ENCODE measurements around the gene IL1RAPL1. TPM values are rescaled to one million over a fixed set of nuclear protein-coding genes. Genes with fewer than 3 reads are reported as not detected.

The IL1RAPL1 gene
- total and polyA plus RNA-seq, 9 of the 15 experiments (the other 6 are each of a cell fraction or from before 2014, with no cell fraction given) = 0.04 to 0.07 (median 0.04) TPM; not detected in 6

DNA sequence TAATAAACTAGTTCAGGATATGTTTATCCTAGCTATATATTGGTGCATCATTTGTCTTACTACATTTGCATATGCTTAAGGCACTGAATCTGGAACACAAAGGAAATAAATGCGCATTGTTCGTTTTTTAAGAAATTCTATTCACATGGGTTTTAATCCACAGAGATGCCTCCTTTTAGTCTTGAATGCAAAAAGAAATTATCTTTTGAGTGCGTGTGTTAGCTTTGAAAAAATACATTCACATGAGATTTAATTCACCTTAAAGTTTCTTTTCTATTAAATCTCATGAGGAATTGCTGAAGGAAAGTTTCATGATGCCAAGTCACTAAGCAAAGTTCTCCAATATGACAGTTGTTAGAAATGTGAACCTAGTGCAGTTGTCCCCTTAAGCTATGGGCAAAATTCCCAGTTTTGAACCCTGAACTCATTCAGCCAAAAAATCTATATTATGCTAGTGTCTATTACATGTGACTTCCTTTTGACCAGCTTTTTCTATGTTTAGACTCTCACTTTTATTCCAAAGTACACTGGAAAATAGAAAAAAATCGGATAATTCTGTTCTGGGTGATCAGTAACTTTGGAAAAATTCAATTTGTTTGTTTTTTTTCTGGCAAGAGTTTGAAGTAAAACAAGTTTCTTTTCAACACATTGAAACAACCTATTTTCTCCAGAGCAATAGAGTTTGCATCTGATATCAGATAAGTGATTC, 1201.9 kb downstream of the IL1RAPL1 start (continued):
- TF ChIP-seq, protein P1, sequence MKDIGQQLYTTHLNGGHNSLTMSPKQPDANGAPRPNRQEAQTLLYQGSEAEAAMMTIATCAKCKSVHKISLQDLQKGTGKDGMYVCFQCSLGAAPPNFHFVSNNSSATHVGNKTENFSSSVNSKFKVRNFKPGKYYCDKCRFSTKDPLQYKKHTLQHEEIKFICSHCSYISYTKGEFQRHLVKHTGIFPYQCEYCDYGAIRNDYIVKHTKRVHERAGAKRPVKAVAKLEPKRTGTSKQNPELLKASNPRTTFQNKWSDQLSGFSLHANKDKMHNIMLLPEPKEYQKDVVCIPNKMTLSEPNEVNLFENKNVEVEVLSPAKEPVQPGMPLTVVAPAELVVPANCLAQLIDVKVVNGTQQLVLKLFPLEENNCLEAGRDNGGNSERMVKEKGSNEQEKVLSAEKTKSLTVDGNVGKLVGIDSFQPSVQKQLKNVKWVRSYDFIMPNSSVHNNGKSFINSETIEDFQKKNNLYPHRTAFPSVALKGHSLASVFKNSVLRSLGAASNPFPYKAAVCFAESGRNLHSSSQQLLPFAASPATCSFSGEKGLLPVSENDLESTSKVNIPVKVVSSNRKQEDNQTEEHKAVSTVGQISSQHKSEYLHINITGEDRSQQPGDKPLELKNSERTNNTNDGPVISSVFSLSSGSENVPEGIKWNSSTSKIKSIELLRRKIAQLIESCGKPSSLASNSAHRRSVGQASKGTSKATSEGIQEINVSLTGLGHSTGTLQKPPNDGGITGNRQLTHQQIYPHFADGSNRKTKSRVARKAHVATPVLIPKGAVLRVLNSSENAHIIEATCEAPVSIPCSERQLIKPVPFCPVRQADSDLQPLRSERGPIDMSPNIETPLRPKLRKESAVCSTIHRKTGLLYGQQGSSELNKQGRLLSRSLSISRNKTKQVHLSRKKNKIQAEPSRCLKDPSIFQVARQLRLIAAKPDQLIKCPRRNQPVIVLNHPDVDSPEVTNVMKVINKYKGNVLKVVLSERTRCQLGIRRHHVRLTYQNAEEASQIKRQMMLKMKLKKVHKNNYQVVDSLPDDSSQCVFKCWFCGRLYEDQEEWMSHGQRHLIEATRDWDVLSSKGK (CRISPR knock-in tag; IDR thresholded peaks at IDR 0.05) = no peak
- no peak for TF ChIP-seq TCF7L2 (IDR thresholded peaks at IDR 0.05; ENCODE audit: low read depth, low read length)
- TF ChIP-seq PKNOX1 (IDR thresholded peaks at IDR 0.05) = no peak
- TF ChIP-seq ZNF24 (IDR thresholded peaks at IDR 0.05) = no peak
- TF ChIP-seq ZNF41 (CRISPR knock-in tag; conservative IDR thresholded peaks at IDR 0.05) = no peak

DNA sequence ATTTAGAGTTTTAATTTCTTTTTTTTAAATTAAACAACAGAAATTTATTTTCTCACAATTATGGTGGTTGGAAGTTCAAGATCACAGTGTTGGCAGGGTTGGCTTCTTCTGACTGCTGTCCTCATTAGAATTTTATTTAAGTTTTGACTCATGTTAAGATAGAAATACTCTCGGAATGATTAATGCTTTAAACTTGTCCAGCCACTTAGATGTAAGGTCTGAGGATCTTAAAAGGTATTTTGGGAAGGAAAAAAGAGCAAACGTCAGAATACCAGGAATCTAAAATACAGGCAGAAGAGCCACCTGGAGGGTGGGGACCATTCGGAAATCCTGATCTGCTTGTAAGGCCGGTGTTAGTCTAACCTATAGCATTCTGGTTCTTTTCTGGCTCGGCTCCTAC, 1205.1 kb downstream of the IL1RAPL1 start:
- Histone ChIP-seq H3K27ac (ENCODE audit: extremely low read depth, low read depth, low read length) (no peak overlapping the region), H3K4me2 (ENCODE audit: insufficient read depth, low read length) (no peak overlapping the region), H3K9me1 (ENCODE audit: control insufficient read depth, insufficient read depth, low read length) (no peaks in the 10 kb centered on the region), H3K79me2 (ENCODE audit: control insufficient read depth, insufficient read depth, low read length) (no peaks in the 10 kb centered on the region), H2AFZ (ENCODE audit: low read depth, low read length) (no peak overlapping the region), H3K27me3 (ENCODE audit: control insufficient read depth in 2 of 2, insufficient read depth in 2 of 2, low read length in 2 of 2) (no peaks in the 10 kb centered on the region), H3K9me3 (replicated peaks; ENCODE audit: control insufficient read depth, insufficient read depth, low read depth, low read length) (no peaks in the 10 kb centered on the region), H3K9ac (ENCODE audit: insufficient read depth in 1 of 2, low read depth in 2 of 2, low read length in 2 of 2) (no peak overlapping the region), H3K4me3 (no peak overlapping the region), H3K36me3 (ENCODE audit: control insufficient read depth, insufficient read depth, low read length) (no peaks in the 10 kb centered on the region), H4K20me1 (replicated peaks; ENCODE audit: control insufficient read depth, insufficient read depth, low read length) (no peaks in the 10 kb centered on the region), H3K4me1 (replicated peaks in 1 of 2; ENCODE audit: control insufficient read depth in 2 of 2, insufficient read depth in 2 of 2, low read length in 2 of 2) (no peaks in the 10 kb centered on the region)
- TF ChIP-seq NCOA4 (IDR thresholded peaks at IDR 0.05; ENCODE audit: partially characterized antibody) = no peak
- 0% methylated on average over 5 of the region's 5 CpGs for WGBS (ENCODE audit: insufficient coverage, low coverage, missing lambda C conversion rate)
- ChIA-PET POLR2A (no interaction called here), CTCF (ENCODE audit: low intra/inter-chr PET ratio) (no interaction called here)
- FAIRE-seq (no peak), ATAC-seq (no peak), DNase-seq (ENCODE audit: extremely low read depth in 1 of 4, low spot score in 3 of 4) (no peak)
- intact Hi-C loops (cut with micrococcal nuclease) = no loop called here
- BruUV-seq (replicated peaks) = no TSS peak
- in situ Hi-C loops (cut with MboI) = no loop called here

Measured in K562 (cell line).